GM12878 (cell line): ENCODE results near the gene TP53INP2. TPM values are rescaled to one million over a fixed set of nuclear protein-coding genes. Genes with fewer than 3 reads are reported as not detected.

Source experiments
- ATF2 ChIP-seq: IDR thresholded peaks from 2 replicates; pipeline ENCODE4 v1.6.1; 2012; ENCODE audit warnings: low read length, inconsistent platforms
- ELK1 ChIP-seq: IDR thresholded peaks from 2 replicates; pipeline ENCODE4 v1.6.1; 2012; ENCODE audit warnings: low read depth, low read length, improper control_type of control experiment
- ESRRA ChIP-seq: IDR thresholded peaks from 2 replicates; pipeline ENCODE4 v1.6.1; 2012; ENCODE audit warnings: mild to moderate bottlenecking, low read length, improper control_type of control experiment
- FOS ChIP-seq: IDR thresholded peaks from 3 replicates; pipeline ENCODE4 v1.6.1; 2011; ENCODE audit warnings: borderline replicate concordance; ENCODE audit not compliant: insufficient read length; ENCODE audit errors: extremely low read depth
- FOXK2 ChIP-seq: fragments of 450-650 bp; IDR thresholded peaks from 2 replicates; pipeline ENCODE4 v1.6.1; 2017; ENCODE audit warnings: mild to moderate bottlenecking, moderate library complexity
- HCFC1 ChIP-seq: fragments of 150-350 bp; IDR thresholded peaks from 2 replicates; pipeline ENCODE4 v1.6.1; 2014; ENCODE audit warnings: low read length
- IRF4 ChIP-seq: IDR thresholded peaks from 2 replicates; pipeline ENCODE4 v1.6.1; 2011; ENCODE audit warnings: low read depth, low read length
- KAT2A ChIP-seq: conservative IDR thresholded peaks from 2 replicates; pipeline ENCODE4 v1.6.1; 2011; ENCODE audit warnings: low read depth, low read length; ENCODE audit not compliant: control insufficient read depth
- KLF5 ChIP-seq: fragments of 450-650 bp; IDR thresholded peaks from 2 replicates; pipeline ENCODE4 v1.6.1; 2014; ENCODE audit warnings: mild to moderate bottlenecking; ENCODE audit not compliant: partially characterized antibody
- MYB ChIP-seq: fragments of 150-350 bp; IDR thresholded peaks from 2 replicates; pipeline ENCODE4 v1.6.1; 2014; ENCODE audit warnings: mild to moderate bottlenecking, low read depth, low read length, borderline replicate concordance
- NFYA ChIP-seq: IDR thresholded peaks from 2 replicates; pipeline ENCODE4 v1.6.1; 2011; ENCODE audit warnings: low read depth, mild to moderate bottlenecking, low read length, improper control_type of control experiment, borderline replicate concordance
- NR2F1 ChIP-seq: fragments of 450-650 bp; conservative IDR thresholded peaks from 2 replicates; pipeline ENCODE4 v1.6.1; 2017; ENCODE audit warnings: mild to moderate bottlenecking
- NRF1 ChIP-seq: conservative IDR thresholded peaks from 2 replicates; pipeline ENCODE4 v1.6.1; 2011; ENCODE audit warnings: mild to moderate bottlenecking, low read depth, low read length, improper control_type of control experiment
- PBX3 ChIP-seq: IDR thresholded peaks from 2 replicates; pipeline ENCODE4 v1.6.1; 2011; ENCODE audit warnings: mild to moderate bottlenecking, low read depth, low read length, moderate library complexity; ENCODE audit not compliant: insufficient replicate concordance
- PKNOX1 ChIP-seq: fragments of 450-650 bp; IDR thresholded peaks from 2 replicates; pipeline ENCODE4 v1.6.1; 2016; ENCODE audit warnings: mild to moderate bottlenecking
- POLR2AphosphoS5 ChIP-seq: IDR thresholded peaks from 2 replicates; pipeline ENCODE4 v1.6.1; 2011; ENCODE audit warnings: mild to moderate bottlenecking, low read length, inconsistent platforms
- RB1 ChIP-seq: fragments of 450-650 bp; formaldehyde crosslinking; IDR thresholded peaks from 2 replicates; pipeline ENCODE4 v1.6.1; 2017; ENCODE audit warnings: mild to moderate bottlenecking, borderline replicate concordance
- SIX5 ChIP-seq: IDR thresholded peaks from 2 replicates; pipeline ENCODE4 v1.6.1; 2011; ENCODE audit warnings: mild to moderate bottlenecking, low read depth, low read length, moderate library complexity; ENCODE audit not compliant: severe bottlenecking
- SKIL ChIP-seq: fragments of 450-650 bp; IDR thresholded peaks from 2 replicates; pipeline ENCODE4 v1.6.1; 2017; ENCODE audit warnings: mild to moderate bottlenecking, low read depth, inconsistent platforms; ENCODE audit not compliant: poor library complexity, severe bottlenecking
- SMC3 ChIP-seq: IDR thresholded peaks from 2 replicates; pipeline ENCODE4 v1.6.1; 2011; ENCODE audit warnings: low read length, improper control_type of control experiment, borderline replicate concordance
- SREBF1 ChIP-seq: IDR thresholded peaks from 2 replicates; pipeline ENCODE4 v1.6.1; 2012; ENCODE audit warnings: mild to moderate bottlenecking, low read length
- TAF1 ChIP-seq: IDR thresholded peaks from 2 replicates; pipeline ENCODE4 v1.6.1; 2011; ENCODE audit warnings: mild to moderate bottlenecking, low read depth, low read length, borderline replicate concordance
- ZNF217 ChIP-seq: fragments of 450-650 bp; IDR thresholded peaks from 2 replicates; pipeline ENCODE4 v1.6.1; 2017; ENCODE audit warnings: antibody characterized with exemption, mild to moderate bottlenecking
- ZNF24 ChIP-seq: fragments of 450-650 bp; IDR thresholded peaks from 2 replicates; pipeline ENCODE4 v1.6.1; 2017; ENCODE audit warnings: antibody characterized with exemption, mild to moderate bottlenecking
- ZNF384 ChIP-seq: IDR thresholded peaks from 2 replicates; pipeline ENCODE4 v1.6.1; 2012; ENCODE audit warnings: low read depth, mild to moderate bottlenecking, low read length, improper control_type of control experiment, borderline replicate concordance
- ZNF622 ChIP-seq: fragments of 450-650 bp; IDR thresholded peaks from 2 replicates; pipeline ENCODE4 v1.6.1; 2017; ENCODE audit warnings: mild to moderate bottlenecking, inconsistent platforms
- ZZZ3 ChIP-seq: IDR thresholded peaks from 2 replicates; pipeline ENCODE4 v1.6.1; 2011; ENCODE audit warnings: low read depth; ENCODE audit not compliant: control insufficient read depth, insufficient read length
- polyA plus RNA-seq, 11 experiments: library from polyadenylated mRNA; depleted of rRNA in 4 of 11; unstranded in 6 of 11; stranded (reverse) in 5 of 11; fragments of >200 nt; fragmentation: Nextera tagmentation in 4 of 11; fragmentation: Illumina TruSeq in 1 of 11; extraction: Ambion mirVana in 4 of 11; extraction: Trizol in 1 of 11; gene quantifications; 1 replicate in 1 of 11; 2 replicates in 10 of 11; pipeline versions ENCODE4 v1.2.1 to v1.2.3, GENCODE V29; 2011 to 2016; ENCODE audit warnings: inconsistent platforms in 2 of 11, missing spikeins in 2 of 11, low read depth in 1 of 11
- total RNA-seq, 4 experiments: library from RNA; depleted of rRNA in 3 of 4; stranded (reverse); fragments of >200 nt in 3 of 4; fragmentation: Illumina TruSeq in 1 of 4; extraction: Trizol in 1 of 4; gene quantifications; 2 replicates each; pipeline versions ENCODE4 v1.2.1 to v1.2.3, GENCODE V29; 2013 to 2021

Gene TP53INP2
- total and polyA plus RNA-seq, 10 of the 15 experiments (the other 5 are each of a cell fraction or from before 2014, with no cell fraction given) = 2.8 to 16.0 (median 4.0) TPM

- no peak for TF ChIP-seq PBX3
- TF ChIP-seq KAT2A = no peak
- no peak for TF ChIP-seq SREBF1
- TF ChIP-seq ZZZ3 = no peak
- TF ChIP-seq NFYA = no peak
- TF ChIP-seq PKNOX1 = 0 out of 2 replicates have a peak, but pooled peaks have one; percentile 22
- TF ChIP-seq NR2F1 = no peak
- TF ChIP-seq RB1 = no peak
- no peak for TF ChIP-seq MYB
- TF ChIP-seq NRF1 = no peak
- peak; percentile 86 for TF ChIP-seq ATF2
- no peak for TF ChIP-seq ZNF384
- TF ChIP-seq FOXK2 = no peak
- no peak for TF ChIP-seq TAF1
- TF ChIP-seq SKIL = no peak
- peak; percentile 83 for TF ChIP-seq IRF4
- TF ChIP-seq ZNF622 = no peak
- peak; percentile 55; the same call in 1 of the 2 replicates for TF ChIP-seq ZNF217
- TF ChIP-seq ZNF24 = peak; percentile 47; the same call in 1 of the 2 replicates
- TF ChIP-seq SIX5 = no peak
- TF ChIP-seq ESRRA = no peak
- TF ChIP-seq ELK1 = no peak
- TF ChIP-seq FOS = no peak
- TF ChIP-seq KLF5 = no peak
- TF ChIP-seq HCFC1 = no peak
- no peak for TF ChIP-seq POLR2AphosphoS5
- no peak for TF ChIP-seq SMC3
These were observed 51.2 kb downstream of the TP53INP2 start (continued) for GRCh38 chr20:34755367-34755766.
